Activated CD4-positive, CD25-positive, alpha-beta regulatory T cell treated with anti-CD3 and anti-CD28 coated beads, Interleukin-2, amount 50 U/mL, for 16 hours (primary cell): Measurements from ENCODE around the gene PKD1L1.
"Not testable (repeated sequence)": the region's sequence is repeated elsewhere in the genome, so short reads cannot be mapped to it uniquely, and the experiment has no call there.

Experiments used
- DNase-seq: peaks from one replicate; pipeline ENCODE4 v3.0.0-alpha.2; 2020; ENCODE audit warnings: low read depth, low spot score

The PKD1L1 gene

DNA sequence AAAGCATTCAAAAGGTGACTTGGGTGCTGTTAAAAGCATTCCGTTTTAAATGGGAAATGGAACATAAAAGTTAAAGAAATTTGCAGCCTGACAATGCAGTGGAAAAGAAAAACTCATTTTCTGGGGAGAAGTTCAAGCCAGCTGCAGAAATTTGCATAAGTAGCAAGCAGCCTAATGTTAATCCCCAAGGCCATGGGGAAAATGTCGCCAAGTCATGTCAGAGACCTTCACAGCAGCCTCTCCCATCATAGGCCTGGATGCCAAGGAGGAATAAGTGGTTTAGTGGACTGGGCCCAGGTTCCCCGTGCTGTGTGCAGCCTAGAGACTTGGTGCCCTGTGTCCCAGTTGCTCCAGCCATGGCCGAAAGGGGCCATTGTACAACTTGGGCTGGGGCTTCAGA, 154.2 kb downstream of the PKD1L1 start:
- no peak for DNase-seq

DNA sequence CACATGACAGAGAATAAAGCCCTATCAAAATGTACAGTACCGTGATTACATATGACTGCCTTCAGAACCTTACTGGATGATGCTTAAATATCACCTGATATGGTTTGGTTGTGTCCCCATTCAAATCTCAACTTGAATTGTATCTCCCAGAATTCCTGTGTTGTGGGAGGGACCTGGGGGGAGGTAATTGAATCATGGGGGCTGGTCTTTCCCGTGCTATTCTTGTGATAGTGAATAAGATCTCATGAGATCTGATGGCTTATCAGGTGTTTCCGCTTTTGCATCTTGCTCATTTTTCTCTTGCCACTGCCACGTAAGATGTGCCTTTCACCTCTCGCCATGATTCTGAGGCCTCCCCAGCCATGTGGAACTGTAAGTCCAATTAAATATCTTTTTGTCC, 155.1 kb downstream of the PKD1L1 start:
- not testable (repeated sequence) for DNase-seq

DNA sequence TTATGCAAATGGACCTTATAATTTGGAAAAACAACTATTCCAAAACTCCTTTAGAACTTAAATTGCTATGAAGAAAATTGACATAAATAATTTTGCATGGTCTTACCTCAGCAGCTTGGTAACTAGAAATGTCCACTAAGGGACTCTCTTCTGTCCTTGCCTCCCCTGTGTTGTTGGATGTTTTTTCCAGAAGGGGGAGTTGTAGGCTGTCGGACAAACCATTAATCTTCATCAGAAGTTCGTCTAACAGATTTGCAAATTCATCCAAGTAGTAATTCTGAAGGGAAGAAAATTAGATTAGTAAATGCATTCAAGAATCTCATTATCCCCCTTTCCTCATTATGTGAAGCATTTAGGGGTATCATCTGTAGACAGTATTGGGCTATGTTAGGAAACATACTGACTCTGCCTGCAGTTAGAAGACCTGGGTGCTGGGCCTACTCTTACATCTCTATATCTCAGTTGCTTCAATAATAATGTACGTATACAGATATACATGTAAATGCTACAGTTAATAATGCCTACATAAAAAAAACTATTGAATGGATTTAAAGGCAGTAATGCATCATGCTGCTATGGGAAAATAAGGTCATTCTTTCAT, 155.6 kb downstream of the PKD1L1 start:
- DNase-seq: no peak

DNA sequence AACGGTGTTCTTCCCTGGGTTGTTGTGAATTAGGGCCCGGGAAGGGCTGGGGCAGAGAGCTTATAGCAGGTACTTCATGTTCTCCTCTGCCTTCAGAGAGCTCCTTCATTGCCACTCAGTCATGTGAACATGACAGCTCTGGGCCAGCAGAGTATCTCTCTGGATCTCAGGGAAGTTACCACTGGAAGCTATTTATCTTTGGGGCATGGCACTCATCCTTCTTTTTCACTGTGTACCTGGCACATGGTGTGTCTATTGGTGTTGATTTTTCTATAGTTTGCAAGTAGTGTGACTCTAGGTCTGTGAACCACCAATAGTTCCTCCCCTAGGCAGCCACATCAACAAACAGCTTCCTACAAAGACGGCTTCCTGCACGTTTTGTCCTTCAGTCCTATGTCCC, 156.6 kb downstream of the PKD1L1 start:
- no peak for DNase-seq

DNA sequence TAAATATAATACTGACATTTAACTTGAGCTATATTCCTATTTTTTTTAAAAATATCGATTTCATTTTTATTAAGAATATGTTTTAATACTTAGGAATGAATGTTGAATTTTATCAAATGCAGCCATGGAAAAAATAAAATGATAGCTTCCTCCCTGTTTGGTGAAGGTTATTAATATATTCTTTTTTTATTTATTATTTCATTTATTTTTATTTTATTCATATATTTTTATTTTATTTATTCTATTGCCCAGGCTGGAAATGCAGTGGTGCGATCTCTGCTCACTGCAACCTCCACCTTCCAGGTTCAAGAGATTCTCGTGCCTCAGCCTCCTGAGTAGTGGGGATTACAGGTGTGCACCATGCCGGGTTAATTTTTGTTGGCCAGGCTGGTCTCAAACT, 160.2 kb downstream of the PKD1L1 start:
- DNase-seq: no peak

DNA sequence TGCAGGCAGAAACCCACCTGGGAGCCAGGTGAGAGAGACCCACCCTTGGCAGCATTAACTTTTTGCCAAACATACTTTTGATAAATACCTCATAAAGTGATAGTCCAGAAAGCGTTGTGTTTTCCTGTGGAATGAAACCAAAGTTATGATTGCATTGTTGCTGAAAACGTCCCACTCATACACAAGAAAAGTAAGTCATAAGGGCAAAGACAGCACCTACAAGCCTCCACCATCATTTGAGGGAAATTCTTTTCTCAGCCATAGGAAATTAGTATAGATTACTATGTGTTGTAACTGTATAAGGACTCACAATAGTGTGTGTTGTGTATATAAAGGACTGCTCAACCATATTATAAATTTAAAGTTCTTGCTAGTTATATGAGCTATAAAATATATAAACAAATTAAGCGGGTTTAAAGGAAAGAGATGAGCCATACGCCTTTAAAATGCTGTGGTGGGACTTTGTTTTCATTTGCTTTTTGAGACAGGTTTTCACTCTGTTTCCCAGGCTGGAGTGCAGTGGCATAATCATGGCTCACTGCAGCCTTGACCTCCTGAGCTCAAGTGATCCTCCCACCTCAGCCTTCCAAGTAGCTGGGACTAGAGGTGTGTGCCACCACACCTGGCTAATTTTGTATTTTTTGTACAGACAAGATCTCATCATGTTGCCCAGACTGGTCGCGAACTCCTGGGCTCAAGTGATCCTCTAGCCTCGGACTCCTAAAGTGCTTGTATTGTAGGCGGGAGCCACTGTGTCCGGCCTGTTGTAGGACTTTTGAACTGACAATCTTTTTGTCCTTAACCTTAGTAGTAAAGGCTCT, 160.8 kb downstream of the PKD1L1 start:
- no peak for DNase-seq

DNA sequence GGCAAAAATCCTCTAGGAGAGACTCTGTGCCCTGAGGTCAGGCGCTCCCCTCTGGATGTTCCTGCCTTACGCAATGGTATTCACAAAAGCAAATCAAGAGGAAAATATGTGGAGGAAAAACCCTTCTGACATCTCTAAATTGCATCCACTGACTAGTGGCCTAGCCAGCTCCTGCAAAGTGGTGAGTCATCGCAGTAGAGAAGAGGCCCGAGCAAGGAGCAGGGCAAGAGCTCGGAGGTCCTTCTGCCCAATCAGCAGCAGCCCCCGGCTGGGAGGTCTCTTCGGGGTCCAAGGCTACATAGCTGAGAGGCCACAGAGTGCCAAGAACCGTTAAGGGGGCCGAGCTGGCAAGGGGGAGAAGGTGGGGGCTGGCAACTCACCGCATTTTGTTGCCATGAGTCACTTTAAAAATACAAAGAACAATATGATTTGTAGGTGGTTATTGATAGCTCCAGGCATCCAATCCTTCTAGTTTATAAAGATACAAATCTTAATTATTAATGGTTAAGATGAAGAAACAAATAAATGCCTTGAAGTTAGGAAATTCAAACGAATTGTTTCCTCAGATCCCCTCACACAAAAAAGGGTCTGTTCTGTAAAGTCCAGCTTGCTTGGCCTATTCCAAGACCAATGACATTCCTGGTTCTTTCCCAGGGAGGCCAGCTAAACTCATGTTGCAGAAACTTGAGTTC, 161.6 kb downstream of the PKD1L1 start:
- DNase-seq: no peak

DNA sequence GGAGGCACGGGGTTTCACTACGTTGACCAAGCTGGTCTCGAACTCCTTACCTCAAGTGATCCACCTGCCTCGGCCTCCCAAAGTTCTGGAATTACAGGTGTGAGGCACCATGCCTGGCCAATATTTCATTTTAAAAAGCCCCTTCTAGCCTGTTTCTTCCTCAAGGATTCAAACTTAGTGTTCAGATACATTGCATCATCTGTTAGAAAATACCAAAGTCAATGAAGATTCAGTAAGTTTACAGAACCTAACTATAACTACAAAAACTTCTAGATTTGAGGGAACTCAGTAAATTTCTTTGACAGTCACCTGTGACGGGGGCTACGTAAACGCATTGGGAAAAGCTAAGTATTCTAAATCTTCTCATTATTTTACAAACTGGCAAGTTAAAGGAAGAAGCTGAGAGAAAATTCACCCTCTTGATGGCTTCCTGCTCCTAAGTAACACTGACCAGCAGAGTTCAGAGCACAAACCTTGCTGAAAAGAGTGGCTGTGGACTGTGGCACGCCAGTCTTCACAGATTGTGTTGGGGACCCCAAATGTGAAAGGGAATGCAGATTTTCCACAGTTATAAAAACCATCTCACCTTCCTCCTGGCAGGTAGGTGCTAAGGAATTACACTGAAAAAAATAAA, 162.2 kb downstream of the PKD1L1 start:
- no peak for DNase-seq

DNA sequence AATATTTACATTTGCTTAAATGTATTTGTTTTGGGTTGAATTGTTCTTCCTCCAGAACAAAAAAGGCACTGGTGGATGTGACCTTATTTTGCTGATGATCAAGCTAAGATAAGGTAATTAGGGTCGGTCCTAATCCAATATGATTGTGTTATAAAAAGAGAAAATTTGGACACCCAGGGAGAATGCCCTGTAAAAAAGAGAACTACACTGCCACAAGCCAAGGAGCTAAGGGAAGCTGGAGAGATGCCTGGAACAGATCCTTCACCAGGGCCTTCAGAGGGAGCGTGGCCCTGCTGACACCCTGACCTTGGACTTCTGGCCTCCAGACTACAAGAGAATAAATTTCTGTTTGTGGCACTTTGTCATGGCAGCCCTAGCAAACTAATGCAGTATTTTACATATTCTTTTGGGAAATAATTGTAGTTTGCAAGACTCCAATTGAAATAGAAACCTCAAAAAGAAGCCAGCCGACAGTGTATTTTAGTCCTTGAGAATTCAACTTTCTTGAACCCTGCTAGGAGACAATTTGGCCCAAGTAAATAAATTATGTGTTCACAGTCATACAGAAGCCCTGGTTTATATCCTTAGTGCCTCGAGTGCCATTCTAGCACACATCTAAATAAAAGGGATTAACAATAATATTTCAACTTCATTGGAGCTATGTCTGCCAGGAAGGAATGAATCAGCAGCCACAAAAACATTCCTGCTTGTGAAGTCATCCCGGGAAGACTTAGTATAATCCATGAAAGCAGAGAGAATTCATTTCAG, 164.6 kb downstream of the PKD1L1 start:
- no peak for DNase-seq

DNA sequence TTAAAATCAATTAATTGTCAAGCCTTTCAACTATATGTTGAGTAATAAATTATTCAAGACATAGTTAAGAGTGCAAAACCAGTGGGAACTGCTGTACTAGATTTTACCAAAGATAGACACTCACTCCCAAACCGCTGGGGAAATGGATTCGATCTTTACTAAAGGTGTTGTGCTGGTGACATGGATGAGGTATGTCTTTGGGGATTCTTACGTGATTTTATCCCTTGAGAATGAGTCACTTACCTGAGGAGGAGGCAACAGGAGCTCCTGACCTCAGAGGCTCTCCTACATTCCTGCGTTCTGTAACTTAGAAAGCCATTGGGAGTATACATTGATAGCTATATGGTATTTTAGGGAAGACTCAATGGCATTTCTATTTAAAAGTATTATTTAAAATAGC, 165.5 kb downstream of the PKD1L1 start:
- no peak for DNase-seq

DNA sequence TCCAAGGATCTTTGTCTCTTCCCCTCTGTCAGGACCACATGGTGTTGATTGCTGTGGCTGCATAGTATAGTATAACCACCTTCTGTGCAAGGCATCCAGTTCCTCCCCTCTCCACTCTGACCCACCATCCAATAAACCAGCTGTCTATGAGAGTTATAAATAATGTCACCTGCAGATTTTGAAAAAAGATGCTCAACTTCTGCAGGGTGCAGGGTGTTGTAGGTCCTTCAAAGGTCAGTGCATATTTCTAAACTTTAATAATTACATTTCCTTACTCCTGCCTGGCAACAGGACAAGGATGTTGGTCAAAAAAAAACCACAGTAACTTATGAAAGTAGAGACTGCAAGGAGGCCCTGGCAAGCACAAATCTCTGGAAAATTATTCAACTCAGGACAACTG, 166.2 kb downstream of the PKD1L1 start:
- no peak for DNase-seq

DNA sequence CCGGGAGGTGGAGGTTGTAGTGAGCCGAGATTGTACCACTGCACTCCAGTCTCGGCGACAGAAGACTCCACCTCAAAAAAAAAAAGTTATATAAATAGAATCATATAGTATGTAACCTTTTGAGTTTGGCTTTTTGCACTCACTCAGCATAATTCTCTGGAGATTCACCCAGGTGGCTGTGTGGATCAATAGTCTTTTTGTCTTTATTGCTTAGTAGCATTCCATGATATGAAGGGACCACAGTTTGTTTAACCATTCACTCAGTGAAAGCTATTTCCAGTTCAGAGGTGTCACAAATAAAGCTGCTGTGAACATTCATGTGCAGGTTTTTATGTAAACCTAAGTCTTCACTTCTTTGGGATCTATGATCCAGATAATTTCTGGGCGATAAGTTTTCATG, 167.7 kb downstream of the PKD1L1 start:
- DNase-seq: no peak

DNA sequence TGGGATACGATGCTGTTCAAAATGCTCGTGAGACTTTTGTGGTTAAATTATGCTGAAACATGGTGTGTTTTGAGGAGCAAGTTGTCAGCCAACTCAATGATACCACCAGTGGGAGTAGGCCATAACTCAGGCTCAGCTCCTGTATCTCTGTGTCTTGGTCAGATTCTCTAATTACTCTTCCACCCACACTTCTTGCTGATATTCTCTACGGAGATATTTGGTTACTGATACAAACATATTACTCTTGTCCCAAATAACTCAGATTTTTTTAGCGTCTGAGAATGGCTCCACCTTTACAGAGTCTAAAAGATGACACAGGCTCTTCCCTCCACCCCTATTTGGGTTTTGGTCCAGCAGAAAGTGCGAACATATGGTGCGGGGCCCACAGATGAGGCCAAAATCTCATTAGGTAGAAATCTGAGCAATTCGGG, 168.9 kb downstream of the PKD1L1 start:
- no peak for DNase-seq

DNA sequence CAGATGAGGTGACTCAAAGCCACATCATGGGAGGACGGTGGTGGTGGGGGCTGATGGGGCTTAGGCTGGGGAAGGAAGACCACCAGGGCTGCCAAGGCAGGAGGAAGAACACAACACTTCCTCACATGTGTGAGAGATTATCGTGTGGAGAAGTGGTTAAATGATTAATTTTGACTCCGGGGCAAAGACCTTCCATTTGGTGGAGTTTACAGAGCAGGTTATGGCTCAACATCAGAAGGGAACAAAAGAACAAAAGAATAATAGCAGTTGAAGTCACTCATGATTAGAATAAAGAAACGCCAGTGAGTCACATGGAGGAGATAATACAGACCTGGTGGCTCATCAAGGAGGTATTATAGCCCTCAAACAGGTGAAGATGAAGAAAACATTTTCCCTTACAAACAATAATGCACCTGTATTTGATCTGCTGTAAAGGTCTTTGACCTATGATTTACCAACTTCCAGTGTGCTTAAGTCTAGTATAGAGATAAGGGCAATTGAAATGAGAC, 170.1 kb downstream of the PKD1L1 start:
- DNase-seq: no peak

DNA sequence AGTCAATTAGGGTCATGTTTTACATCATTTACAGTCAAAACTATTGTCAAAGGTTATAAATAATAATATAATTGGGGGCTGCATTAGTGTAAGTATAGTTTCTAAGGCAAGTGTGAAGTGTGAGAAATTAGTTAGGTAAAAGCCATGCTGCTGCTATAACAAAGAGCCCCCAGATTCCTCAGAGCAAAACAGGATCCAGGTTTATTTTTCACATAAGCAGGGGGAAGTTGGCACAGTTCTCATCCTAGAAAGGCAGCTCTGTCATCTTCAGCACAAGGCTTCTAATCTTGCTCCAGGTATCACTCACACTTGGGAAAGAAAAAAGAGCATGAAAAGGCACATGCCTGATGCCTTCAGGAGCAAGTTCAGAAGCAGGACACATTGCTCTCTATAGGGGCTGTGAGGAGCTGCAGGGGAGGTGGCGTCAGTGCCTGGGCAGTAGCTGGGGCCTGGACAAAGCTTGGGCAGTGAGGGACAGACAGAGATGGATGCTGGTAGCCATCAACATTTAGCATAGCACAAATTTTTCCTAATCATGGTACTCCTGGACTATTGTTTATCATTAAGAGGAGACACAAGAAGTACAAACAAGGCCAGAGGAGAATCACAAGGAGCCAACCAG, 170.6 kb downstream of the PKD1L1 start:
- DNase-seq: no peak

DNA sequence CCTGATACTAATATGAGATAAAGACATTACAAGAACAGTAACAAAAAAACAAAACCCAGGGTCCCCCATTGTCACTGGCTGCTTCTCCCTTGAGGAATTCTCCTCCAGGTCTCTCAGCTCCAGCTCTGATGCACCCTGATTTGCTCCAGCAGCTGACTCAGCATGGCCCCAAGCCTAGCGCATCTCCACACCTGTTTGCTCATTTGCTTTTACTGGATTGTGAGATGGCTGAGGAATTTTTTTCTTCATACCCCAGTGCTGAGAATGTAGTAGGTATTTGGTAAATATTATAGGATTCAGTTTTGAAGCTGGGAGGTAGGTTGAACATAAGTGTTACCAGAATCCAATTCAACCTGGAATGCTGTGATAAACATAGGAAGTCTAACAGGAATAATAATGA, 171.9 kb downstream of the PKD1L1 start:
- DNase-seq: no peak

DNA sequence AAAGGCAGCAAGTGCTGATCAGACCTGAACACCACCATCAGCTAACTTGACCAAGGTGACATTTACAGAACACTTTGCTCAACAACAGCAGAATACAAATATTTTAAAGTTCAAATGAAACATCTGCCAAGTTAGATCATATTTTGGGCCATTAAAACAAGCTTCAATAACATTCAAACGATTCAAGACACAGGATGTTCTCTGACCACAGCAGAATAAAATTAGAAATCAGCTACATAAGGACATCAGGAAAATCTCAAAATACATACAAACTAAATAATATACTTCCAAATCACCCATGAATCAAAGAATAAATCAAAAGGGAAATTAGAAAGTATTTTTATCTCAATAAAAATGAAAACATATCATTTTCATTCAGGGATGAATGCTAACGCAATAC, 173.0 kb downstream of the PKD1L1 start:
- DNase-seq: no peak

DNA sequence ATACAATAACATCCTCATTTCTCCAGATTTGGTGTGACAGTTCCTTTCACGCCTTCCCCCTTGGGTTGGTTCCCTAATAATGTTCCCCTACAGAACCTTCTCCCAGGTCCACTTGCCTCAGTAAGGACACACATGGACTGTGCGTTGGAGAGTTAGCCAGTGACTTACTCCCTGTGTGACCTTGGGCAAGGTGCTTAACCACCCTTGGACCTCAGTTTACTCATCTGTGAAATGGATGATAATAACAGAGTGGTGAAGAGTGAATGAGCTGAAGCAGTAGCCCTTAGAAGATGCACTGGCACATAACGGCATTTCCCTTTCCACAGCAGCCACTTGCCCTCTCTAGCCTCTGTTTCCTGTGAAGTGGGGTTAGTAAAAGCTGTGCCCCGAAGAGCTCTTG, 175.8 kb downstream of the PKD1L1 start:
- DNase-seq: no peak

DNA sequence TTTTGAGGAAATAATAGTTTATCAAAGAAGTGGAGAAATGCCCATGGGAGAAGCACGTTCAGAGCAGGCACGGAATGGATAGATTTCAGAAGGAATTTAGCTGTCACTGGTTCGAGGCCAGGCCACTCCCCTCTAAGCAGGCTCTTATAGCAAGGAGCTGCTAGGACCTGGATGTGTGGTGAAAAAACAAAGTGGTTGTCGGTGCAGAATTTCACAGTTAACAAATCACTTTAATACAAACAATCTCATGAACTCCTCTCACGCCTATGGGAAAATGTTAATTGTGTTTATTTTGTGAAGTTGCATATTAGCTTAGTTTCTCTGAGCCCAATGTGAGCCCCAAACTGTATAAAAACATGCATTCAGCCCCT, 176.3 kb downstream of the PKD1L1 start:
- DNase-seq: no peak

DNA sequence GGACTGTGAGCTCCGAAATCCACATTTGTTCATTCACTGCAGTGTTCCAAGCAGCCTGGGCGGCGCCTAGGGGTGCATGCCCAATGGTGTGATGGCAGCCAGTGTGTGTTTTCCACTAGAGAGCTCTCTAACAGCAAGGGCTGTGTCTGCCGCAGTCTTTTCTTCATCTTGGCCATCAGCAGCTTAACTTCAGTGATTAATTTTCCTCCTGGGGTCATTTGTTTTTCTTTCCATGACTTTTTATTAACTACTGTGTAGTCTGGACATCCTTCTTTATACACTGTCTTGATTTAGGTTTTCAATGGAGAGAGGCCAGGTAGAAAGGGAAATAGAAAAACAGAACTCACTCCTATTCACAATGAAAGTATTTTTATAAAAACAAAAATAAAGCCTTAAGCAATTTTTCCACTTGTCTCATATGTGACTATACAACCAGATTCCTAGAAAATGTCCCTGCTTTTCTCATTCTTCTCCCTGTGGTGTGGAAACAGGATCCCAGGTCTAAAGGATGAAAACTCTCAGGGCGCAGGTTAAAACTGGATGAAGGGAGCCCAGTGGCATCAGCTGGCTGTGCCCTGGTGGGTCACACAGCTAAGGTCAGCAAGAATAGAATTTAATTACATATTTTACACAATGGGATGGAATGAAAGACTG, 176.8 kb downstream of the PKD1L1 start:
- no peak for DNase-seq

DNA sequence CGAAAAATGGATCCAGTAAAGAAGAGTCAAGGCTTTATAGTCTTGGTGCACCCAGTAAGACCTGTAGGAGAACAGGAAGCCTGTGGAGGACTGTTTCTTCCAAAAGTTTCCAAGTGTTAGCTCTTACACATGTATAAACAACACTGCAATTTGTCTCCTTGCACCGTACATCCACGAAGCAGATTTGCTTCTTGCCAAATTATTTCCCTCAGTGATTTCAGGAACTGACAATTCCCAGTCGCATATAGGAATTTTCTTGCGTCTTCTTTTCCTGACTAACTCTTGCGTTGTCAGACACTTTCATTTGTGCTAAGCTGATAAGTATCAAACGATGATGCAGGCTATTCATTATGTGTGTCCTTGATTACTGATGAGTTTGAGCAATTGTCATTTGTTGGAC, 182.1 kb downstream of the PKD1L1 start:
- no peak for DNase-seq
